Dermis blood vessel endothelial cell (primary cell): ENCODE results near the gene MTERF2. TPM values are rescaled to one million over a fixed set of nuclear protein-coding genes. Genes with fewer than 3 reads are reported as not detected.

ENCODE experiments used
- DNase-seq: peaks from one replicate; pipeline ENCODE4 v3.0.0; 2010
- total RNA-seq: library from RNA; depleted of rRNA; stranded (reverse); fragments of >200 nt; gene quantifications from 2 replicates; pipeline ENCODE4 v1.2.3, GENCODE V29; 2014

The MTERF2 gene
- total RNA-seq, 1 donor from 2014 or later, result 6.5 TPM

DNA sequence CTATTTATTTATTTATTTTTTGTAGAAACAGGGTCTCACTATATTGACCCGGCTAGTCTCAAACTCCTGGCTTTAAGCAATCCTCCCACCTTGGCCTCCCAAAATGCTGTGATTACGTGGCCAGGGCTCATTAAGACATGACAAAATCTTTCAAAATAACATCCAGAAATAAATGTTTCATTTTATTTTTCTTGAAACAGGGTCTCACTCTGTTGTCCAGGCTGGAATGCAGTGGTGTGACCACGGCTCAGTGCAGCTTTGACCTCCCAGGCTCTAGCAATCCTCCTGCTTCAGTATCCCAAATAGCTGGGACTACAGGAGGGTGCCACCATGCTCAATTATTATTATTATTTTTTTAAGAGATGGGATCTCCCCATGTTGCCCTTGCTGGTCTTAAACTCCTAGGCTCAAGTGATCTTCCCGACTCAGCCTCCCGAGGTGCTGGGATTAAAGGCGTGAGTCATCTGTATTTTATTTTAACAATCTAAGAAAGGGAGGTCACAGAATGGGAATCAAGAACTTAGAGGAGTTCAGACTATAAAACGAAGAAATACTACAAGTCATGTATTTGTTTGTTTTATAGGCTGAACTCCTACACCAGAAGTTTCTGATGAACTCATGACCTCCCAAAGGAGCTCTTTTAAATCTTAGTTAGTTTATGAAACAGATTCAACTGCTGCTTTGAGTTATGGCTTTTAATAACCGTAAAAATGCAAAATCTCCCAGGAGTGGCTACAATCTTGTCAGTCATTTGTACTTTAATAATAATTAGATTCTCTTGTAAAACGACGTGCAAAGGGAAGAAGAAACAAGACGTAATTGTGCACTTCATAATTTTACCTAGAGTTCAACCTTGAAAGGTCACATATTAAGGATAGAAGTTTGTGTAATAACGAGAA is 33.3 kb downstream of the MTERF2 start:
- no peak for DNase-seq

DNA sequence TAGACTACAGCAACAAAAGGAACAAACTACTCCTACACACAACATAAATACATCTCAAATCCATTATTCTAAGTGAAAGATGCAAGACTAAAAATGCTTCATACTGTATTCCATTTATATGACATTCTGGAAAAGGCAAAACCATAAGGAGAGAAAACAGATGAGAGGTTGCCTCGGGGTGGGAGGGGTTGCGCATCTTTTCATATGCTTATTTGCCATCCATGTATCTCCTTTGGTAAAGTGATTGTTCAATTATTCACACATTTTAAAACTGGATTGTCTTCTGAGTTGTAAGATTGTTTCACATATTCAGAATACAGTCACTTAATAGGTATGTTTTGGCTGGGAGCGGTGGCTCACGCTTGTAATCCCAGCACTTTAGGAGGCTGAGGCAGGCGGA is 36.4 kb downstream of the MTERF2 start:
- DNase-seq, result no peak

DNA sequence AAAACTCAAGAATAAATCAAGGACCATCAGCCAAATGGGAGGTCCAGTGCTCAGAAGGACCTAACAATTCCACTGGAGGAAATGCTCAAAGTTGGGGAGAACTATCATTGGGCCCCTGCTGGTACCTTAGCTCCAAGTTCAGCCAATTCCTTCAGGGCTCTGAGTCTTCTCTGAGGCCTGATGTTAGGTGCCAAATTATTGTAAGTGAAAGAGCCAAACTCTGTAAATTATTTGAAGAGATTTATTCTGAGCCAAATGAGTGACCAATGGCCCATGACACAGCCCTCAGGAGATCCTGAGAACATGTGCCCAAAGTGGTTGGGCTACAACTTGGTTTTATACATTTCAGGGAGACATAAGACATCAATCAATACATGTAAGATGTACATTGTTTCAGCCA is 39.5 kb downstream of the MTERF2 start:
- no peak for DNase-seq

DNA sequence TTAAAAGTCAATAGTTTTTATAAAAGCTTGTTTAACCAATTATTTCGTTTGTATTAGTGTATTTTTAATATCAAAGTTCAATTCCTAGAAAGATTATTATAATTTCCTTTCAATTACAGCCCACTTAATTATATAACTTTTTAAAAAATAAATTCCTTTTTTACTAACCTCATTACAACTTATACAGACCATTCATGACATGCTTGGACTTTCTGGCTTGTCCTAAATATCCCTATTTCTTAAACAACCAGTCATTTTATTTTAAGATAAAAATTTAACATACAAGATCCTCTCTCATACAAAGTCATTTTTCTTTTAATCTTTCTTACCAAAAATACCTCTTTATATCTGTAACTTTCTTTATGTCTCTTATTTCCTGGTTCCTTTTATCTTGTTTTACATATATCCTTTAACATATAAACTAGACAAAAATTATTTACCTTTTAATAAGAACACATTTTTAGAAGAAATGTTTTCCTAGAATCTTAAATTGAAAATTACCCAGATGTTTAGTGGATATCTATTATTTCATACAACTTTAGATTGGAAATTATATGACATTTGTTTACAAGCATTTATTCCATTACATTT is 41.6 kb downstream of the MTERF2 start:
- DNase-seq, result no peak

DNA sequence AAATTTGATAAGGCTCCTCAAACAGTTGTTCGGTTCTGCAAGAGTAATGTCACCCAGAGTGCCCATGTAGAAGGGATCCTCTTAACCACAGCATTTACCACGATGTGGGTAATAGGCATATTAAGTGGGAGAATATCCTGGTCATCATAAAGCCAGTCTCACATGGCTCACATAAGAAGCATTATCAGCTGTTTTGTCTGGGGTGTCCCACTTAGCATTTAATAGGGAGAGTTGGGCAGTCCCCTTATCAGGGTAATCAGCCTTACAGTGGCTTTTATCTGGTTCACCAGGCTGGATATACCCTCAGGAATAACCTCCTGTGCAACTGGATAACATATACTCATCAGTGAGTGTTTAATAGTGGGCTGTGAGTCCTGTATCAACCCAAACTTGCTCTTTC is 44.2 kb downstream of the MTERF2 start:
- no peak for DNase-seq

DNA sequence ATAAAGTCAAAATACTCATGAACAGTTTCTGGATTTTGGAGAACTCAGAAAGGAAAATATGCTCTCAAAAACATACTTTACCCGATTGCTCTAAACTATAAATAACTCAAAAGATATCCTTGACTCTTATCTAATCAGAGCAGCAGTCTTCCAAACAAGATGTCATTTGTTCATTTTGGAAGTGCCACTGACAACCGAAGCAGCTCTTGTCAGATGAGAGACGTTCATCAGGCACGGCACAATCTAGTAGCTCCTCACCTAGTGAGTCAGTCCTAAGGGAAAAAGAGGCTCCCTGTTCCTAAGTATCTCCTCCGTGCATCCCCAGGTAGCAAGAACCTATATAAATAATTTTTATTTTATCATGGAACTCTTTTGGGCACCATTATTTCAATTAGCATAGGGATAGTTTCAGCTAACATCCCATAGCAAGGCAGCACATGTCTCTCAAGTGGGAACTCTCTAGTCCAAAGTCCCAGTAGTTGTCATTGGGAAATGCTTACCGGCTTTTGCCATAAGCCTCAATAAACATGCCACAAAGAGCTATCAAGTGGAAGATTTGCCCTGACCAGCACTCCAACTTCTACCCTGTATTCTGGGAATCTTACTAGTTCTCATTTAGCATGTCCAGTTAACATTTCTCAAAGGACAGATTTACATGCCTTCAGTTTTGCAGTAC is 45.3 kb downstream of the MTERF2 start:
- no peak for DNase-seq

DNA sequence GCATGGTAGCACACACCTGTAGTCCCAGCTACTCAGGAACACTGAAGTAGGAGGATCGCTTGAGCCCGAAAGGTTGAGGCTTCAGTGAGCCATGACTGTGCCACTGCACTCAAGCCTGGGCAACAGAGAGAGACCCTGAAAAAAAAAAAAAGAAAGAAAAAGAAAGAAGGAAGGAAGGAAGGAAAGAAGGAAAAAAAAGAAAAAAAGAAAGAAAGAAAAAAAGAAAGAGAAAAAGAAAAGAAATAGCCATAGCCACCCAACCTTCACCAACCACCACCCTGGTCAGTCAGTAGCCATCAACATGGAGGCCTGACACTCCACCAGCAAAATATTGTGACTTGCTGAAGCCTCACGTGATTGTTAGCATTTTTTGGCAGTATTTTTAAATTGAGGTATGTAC is 52.7 kb downstream of the MTERF2 start:
- no peak for DNase-seq

Other genes starting within 250 kb of the MTERF2 start
- 15.3 and 16.4 TPM in 2 replicates for gene RIC8B, start 212.5 kb downstream of the MTERF2 start, total RNA-seq
- 46.8 and 48.1 TPM in 2 replicates for gene TMEM263, start 31.2 kb downstream of the MTERF2 start, total RNA-seq
- 17.4 and 19.2 TPM in 2 replicates for gene CRY1, start 106.4 kb upstream of the MTERF2 start, total RNA-seq